NCI-H1048 (cell line): Measurements from ENCODE around the gene ORC2.

Source experiments
- DNase-seq: peaks from one replicate; lab custom pipeline; 2025; lab: John Stamatoyannopoulos, UW

ORC2 gene

GRCh38 chr2:200860092-200860795 is 103.2 kb downstream of the ORC2 start:
- DNase-seq = no peak
